Measurements from ENCODE around the gene CAMKMT. TPM values are rescaled to one million over a fixed set of nuclear protein-coding genes. Genes with fewer than 3 reads are reported as not detected.
A peak's percentile ranks its signal among the peaks of the same experiment; 100 is the strongest.
"Not testable (repeated sequence)": the region's sequence is repeated elsewhere in the genome, so short reads cannot be mapped to it uniquely, and the experiment has no call there.

CAMKMT gene
- total RNA-seq, 1 experiment from 2014 or later, result 14.2 TPM

GRCh38 chr2:44360749-44361329 is 908 bp upstream of the CAMKMT start:
- peak; percentile 32 for DNase-seq (ENCODE audit: low read depth)

DNA sequence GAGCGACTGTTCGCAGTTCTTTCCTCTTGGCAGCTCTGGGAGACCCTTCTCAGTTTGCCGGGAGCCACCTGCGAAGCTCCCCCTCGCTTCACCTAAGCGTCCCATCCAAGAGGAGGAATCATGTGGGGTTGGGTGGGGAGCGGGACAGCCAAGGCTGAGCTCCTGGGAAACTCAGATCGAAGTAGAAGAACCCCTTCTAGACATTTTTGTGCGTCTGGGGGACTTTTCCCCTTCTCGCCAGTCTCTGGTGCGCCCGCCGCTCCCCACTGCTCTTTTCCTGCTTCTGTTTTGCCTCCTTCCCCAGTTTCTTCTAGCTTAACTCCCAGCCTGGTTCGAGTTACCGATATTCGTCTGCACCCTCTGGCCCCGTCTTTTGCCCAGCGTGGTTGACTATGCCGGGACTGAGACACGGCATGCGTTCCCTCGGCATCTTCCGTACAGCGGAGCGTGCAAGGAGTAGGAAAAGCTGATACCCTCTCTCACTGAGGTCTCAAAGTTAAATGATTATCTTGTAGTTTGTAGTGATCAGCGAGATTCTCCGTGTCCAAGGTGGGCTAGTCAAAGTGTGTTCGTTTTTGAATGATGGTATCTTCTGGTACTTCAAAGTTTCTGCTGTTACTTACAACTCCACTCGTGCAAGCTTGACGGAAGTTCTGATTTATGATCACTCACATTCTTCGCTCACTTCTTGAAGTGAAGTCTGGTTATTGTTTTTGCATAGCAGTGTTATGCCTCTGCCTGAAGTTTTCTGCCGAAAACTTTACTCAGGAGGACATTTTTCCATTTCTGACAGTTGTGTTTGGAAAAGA is 664 bp downstream of the CAMKMT start:
- DNase-seq (ENCODE audit: low read depth), result peak; percentile 58

GRCh38 chr2:44364604-44365003 is 2.9 kb downstream of the CAMKMT start:
- DNase-seq (ENCODE audit: low read depth), result no peak

DNA sequence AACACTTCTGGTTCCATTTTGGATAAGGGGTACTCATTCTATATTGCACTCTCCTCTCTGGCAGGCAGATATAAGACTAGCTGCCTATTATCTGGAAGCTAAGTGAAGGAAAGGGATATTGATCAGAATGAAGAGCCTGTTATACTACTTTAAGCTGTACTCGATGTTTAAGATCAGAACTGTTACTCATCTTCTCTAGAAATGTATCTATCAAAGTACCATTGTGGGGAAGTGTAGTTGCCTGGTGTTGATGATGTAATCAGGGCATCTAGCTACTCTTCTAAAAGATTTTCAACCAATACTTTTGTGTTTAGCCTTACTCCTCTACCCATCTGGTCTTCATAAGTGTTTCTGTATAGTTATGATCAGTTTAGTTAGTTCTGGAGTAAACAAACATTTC is 5.8 kb downstream of the CAMKMT start:
- no peak for DNase-seq (ENCODE audit: low read depth)

DNA sequence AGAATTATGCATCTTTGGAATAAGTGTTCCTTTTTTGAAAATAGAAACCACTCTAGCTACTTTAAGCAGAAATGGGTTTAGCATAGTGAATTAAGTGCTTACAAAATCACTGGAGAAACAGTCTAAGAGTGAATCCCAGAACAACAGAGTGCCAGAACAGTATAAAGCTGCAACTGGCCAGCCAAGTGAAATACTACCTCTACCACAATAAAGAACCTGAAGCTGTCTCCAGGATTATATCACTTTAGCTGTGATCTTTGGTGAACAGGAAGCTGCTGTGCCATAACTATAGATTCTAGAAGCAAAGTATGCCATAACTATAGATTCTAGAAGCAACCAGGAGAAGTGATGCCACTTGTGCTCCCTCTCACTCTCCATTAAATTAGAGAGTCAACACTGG is 7.6 kb downstream of the CAMKMT start:
- DNase-seq (ENCODE audit: low read depth), result no peak

GRCh38 chr2:44371445-44371844 is 9.7 kb downstream of the CAMKMT start:
- DNase-seq (ENCODE audit: low read depth), result no peak

DNA sequence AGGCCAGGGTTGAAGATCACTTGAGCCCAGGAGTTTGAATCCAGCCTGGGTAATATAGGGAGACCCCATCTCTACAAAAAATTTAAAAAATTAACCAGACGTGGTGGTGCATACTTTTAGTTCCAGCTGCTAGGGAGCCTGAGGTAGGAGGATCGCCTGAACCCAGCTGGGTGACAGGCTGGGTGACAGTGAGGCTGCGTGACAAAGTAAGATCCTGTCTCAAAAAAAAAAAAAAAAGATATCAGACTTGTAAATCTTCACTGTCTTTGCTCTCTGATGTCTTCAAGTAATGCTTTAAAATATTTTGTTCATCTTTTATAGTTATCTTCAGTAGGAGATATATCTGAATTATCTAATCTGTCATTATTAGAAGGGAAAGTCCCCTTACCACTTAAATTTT is 10.5 kb downstream of the CAMKMT start:
- no peak for DNase-seq (ENCODE audit: low read depth)

DNA sequence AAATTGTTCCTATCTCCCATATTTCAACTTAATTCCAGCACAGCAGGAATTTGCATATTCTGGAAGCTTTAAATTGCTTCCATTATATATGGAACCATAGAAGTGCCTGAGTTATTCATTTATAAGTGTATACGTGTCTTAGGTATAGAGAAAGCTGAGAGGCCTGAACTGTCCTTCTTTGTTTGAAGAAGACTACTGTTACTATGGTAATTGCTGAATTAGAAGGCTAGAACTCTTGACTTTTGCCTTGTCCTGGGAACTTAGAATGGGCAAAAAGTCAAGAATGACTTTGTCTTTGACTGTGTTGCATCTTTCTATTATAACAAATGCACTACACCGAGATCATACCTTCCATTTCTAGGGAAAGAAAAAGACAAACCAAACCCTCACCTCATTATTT is 15.7 kb downstream of the CAMKMT start:
- no peak for DNase-seq (ENCODE audit: low read depth)

DNA sequence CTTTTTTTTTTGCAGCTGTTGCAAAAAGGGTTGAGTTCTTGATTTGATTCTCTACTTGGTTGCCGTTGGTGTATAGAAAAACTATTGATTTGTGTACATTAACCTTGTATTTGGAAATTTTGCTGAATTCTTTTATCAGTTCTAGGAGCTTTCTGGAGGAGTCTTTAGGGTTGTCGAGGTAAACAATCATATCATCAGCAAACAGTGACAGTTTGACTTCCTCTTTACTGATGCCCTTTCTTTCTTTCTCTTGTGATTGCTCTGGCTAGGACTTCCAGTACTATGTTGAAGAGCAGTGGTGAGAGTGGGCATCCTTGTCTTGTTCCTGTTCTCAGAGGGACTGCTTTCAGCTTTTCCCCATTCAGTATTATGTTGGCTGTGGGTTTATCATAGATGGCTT is 23.5 kb downstream of the CAMKMT start:
- not testable (repeated sequence) for DNase-seq (ENCODE audit: low read depth)

- no peak for DNase-seq (ENCODE audit: low read depth)
Measured at GRCh38 chr2:44388877-44389276, 27.1 kb downstream of the CAMKMT start.

GRCh38 chr2:44389895-44390294 is 28.1 kb downstream of the CAMKMT start:
- DNase-seq (ENCODE audit: low read depth), result no peak

GRCh38 chr2:44392338-44392943 is 30.7 kb downstream of the CAMKMT start:
- DNase-seq (ENCODE audit: low read depth), result peak; percentile 22

DNA sequence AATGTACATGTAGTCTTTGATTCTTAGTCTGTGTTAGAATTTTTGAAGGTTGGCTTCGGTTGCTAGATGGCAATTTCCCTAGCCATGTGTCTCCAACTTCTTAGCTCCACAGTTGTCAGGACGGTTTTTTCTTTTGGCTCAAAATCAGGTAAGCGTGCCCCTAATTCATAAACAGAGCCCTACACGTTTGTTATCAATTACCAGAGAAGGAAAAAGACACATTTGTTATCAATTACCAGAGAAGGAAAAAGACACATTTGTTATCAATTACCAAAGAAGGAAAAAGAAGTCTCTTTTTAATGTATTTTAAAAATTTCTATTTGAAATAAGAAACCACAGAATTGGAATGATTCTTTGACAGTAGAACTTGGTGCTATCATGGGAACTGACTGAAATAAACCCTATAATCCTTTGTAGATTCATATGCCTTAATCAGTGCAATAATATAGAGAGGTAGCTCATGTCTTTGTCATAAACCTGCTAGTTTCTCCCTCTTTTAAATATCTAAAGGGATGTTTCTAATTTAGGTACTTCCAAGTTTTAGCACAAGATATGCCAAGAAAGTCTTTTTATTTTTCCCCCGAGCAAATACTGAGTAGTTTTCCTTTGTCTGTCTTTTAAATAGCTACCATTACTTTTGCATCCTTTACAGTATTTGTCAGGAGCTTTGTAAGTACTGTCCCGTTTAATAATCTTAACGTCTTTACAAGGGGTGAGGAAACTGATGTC is 35.9 kb downstream of the CAMKMT start:
- no peak for DNase-seq (ENCODE audit: low read depth)

DNA sequence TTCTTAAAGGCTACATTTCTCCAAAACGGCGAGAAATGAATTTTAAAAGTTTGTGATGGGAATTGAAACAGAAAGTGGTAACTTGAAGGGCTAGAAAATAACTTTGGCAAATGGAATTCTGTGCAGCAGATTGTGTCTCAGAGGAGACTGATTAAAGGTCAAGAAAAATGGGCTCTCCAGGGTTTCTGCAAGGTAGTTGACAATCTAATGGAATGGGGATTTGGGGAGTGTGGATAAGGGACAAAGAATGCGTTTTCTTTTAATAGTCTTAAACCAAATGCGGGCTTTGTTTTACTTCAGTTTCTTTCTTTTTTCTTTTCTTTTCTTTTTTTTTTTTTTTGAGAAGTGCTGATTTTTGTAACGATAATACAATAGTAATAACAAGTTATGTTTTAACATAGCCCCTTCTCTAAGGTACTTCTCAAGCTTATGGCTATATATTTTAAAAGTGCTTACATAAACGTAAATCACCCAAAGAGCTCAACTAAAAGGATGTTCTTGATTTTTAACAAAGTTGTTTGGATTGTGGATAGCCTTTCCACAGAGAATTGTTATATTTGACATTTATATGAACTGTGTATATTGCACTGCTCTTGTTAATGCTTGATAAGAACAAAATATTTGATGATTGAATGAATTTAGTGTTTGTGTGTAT is 36.6 kb downstream of the CAMKMT start:
- DNase-seq (ENCODE audit: low read depth), result no peak

GRCh38 chr2:44420725-44421124 is 59.0 kb downstream of the CAMKMT start:
- DNase-seq (ENCODE audit: low read depth), result no peak

DNA sequence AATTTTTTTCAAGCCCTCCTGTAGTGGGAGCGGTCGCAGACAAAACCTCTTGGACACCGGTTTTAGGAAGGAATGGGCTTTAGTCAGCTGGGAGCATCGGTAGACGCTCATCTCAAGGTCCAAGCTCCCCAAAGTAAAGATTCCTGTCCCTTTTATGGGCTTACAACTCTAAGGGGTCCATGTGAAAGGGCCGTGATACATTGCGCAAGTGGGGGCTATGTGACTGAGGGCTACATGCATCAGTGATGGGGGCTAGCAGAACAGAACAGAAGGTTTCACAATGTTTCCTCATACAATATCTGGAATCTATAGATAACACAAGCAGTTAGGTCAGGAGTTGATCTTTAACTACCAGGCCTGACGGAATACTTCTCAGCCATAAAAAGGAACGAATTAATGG is 62.5 kb downstream of the CAMKMT start:
- DNase-seq (ENCODE audit: low read depth), result no peak

DNA sequence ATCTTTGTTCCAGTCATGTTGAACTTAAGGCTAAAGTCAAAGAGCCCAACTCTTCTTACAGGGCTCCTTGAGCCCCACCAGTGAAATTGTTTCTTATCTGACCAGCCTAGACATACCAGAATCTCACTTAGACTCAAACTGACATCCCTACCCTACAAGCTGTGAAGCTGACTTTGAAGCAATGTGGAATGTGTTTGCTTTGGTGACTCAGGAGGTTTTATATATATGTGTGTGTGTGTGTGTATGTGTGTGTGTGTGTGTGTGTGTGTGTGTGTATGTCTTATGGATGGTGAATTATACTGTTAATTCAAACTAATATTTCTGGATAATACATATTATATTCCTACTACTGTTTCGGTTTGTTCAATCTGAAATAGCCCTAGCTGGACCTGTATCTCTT is 67.3 kb downstream of the CAMKMT start:
- no peak for DNase-seq (ENCODE audit: low read depth)

- DNase-seq (ENCODE audit: low read depth), result no peak
Measured at GRCh38 chr2:44430342-44430741, 68.6 kb downstream of the CAMKMT start.

GRCh38 chr2:44433895-44434294 is 72.1 kb downstream of the CAMKMT start:
- DNase-seq (ENCODE audit: low read depth), result no peak

DNA sequence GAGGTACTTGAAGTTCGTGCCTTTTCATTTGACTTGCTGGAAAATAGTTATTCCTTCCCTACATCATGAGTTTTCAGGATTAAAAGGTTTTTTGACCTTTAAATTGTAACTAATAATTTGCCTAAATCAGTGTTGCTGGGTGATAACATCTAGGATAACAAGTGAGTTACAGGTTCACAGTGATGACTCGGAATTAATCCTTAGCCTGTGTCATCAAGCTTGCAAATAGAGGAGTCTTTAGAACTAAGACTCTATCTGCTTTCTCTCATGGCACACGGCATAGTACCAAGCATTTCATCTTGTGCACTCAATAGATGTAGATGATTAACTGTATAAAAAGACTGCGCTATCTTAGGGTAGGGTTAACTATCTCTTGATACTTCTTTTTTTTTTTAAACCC is 79.5 kb downstream of the CAMKMT start:
- no peak for DNase-seq (ENCODE audit: low read depth)

GRCh38 chr2:44442019-44442418 is 80.3 kb downstream of the CAMKMT start:
- DNase-seq (ENCODE audit: low read depth), result no peak

- no peak for DNase-seq (ENCODE audit: low read depth)
Measured at GRCh38 chr2:44443517-44443916, 81.8 kb downstream of the CAMKMT start.
